GM12891 (cell line): ENCODE measurements around the gene CCDC57.
A peak's percentile ranks its signal among the peaks of the same experiment; 100 is the strongest.

ENCODE experiments used
- DNase-seq: peaks from one replicate; pipeline ENCODE4 v3.0.0; 2011; ENCODE audit warnings: low spot score; ENCODE audit not compliant: insufficient read length
- FAIRE-seq: peaks from 2 replicates; lab custom pipeline; 2011; peaks lifted over from hg19 to GRCh38; lab: Jason Lieb, UNC
- PAX5 ChIP-seq: IDR thresholded peaks from 2 replicates; pipeline ENCODE4 v1.6.1; 2011; ENCODE audit warnings: low read length, moderate library complexity, mild to moderate bottlenecking; ENCODE audit not compliant: insufficient read depth, severe bottlenecking
- POLR2A ChIP-seq: IDR thresholded peaks from 2 replicates; pipeline ENCODE4 v1.6.1; 2011; ENCODE audit warnings: low read depth, low read length, control low read depth
- POLR2AphosphoS5 ChIP-seq: IDR thresholded peaks from 2 replicates; pipeline ENCODE4 v1.6.1; 2011; ENCODE audit warnings: low read depth, low read length, control low read depth
- POU2F2 ChIP-seq: IDR thresholded peaks from 2 replicates; pipeline ENCODE4 v1.6.1; 2011; ENCODE audit warnings: low read depth, mild to moderate bottlenecking, control low read depth, low read length, moderate library complexity
- SPI1 ChIP-seq: IDR thresholded peaks from 2 replicates; pipeline ENCODE4 v1.6.1; 2011; ENCODE audit warnings: low read depth, low read length, control low read depth
- TAF1 ChIP-seq: IDR thresholded peaks from 2 replicates; pipeline ENCODE4 v1.6.1; 2011; ENCODE audit warnings: low read depth, low read length, control low read depth

Gene CCDC57

DNA sequence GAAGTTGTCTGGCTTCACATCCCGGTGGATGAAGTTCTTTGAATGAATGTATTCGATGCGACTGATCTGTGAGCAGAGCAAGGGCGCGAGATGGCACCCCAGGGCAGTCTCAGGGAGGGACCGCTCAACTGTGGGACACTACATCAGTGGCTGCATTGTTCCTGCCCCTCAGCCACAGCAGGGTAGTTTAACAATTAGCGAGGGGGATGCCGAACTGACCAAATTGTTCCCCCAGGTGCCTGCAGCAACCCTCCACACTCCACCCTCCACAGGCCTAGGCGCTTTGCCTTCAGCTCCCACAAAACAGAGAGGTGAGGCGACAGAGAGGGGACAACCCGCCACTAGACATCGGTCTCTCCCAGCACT, 40.5 kb upstream of the CCDC57 start:
- TF ChIP-seq POU2F2 (no peak), TAF1 (no peak), POLR2A (no peak), PAX5 (no peak), SPI1 (no peak), POLR2AphosphoS5 (no peak)
- FAIRE-seq (no peak), DNase-seq (no peak)

DNA sequence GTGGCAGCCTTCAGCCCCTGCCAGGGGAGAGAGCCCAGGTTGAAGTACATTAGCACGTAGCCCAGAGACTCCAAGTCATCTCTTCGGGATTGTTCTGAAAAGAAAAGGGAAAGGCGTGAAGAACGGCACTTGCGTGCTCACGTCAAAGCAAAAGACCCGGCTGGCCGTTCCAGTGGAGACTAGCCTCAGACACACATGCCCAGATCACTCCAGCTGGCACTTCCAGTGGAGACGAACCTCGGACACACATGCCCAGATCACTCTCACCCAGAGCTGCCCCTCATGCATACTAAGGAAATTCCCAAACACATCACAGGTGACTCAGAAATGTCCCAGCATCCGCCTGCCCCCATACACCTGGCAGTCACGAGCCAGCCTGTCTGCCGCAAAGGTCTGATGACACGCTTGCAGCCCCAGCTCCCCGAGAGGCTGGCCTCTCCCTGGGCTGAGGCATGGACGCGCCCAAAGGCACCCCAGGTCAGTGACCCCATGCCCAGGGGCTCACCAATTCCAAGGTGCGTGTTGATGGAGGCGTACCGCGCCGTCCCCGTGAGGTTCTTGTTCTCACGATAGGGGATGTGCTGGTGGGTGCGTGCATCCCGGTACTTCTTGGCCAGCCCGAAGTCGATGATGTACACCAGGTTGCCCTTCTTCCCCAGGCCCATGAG, 40.0 kb upstream of the CCDC57 start:
- FAIRE-seq (no peak), DNase-seq (no peak)
- TF ChIP-seq TAF1 (no peak), POLR2AphosphoS5 (peak; percentile 73), POU2F2 (peak; percentile 40; the same call in 1 of the 2 replicates), POLR2A (peak; percentile 51; the same call in 1 of the 2 replicates), PAX5 (no peak)

DNA sequence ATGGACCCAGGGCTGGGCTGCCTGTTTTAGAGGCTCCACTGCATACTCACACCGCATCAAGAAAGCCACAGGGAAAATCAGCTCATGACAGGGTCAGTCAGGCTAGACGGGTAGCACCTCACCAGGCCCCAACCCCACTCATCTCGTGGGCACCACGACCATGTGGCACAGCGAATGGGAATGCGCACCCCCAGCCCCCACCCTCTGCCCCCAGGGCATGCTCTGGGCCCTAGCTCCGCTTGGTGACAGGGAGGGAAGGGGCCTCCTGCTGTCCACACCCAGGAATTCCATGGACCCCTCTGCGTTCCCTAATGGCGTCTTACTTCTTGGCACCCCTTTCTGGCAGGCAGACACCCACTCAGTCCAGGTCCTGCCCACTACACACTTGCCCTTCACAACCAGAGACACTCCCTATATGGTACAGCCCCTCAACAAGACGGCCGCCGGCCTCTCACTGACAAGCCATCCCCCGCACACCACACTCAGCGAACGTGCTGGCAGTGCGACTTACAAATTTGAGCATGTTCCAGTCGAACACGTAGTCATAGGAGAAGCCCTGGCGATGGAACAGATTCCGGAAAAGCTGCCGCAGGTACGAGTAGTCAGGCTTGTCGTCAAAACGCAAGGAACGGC, 38.3 kb upstream of the CCDC57 start:
- DNase-seq (no peak), FAIRE-seq (no peak)

DNA sequence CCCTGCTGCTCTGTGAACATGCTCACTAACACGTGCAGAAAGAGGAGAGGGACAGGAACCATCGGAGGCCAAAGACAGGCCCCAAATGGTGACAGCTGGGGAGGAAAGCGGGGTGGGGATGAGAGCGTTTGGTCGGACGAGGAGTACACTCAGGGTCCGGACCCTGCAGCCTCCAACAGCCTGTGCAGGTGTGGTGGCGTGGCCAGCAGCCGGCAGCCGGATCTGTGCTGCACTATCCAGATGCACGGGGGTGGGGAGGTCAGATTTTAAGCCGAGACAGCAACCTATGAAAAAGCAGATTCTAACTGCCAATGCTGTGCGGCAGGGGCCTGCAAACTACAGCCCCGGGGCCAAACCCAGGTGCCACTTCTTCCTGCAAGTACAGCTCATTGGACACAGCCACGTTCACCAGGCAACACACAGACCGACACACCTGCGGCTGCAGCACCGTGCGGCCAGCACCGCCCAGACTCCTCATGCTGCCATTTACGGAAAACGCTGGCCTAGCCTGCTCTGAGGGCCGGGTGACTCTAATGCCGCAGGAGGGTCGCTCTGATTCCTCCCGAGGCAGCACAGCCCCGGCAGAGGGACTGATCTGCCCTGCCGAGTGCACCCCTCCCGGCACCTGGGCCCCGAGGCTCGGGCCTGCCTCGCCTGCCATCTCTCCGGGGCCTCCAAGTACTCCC, 37.4 kb upstream of the CCDC57 start:
- TF ChIP-seq PAX5 (no peak), TAF1 (no peak), POU2F2 (no peak), POLR2A (peak; percentile 59), SPI1 (no peak), POLR2AphosphoS5 (peak; percentile 55)
- DNase-seq (no peak), FAIRE-seq (no peak)

More for the DNA sequence above, 38.3 kb upstream of the CCDC57 start:
- TF ChIP-seq POLR2A (peak; percentile 72), POLR2AphosphoS5 (peak; percentile 70), POU2F2 (peak; percentile 67; the same call in 1 of the 2 replicates), PAX5 (no peak)

DNA sequence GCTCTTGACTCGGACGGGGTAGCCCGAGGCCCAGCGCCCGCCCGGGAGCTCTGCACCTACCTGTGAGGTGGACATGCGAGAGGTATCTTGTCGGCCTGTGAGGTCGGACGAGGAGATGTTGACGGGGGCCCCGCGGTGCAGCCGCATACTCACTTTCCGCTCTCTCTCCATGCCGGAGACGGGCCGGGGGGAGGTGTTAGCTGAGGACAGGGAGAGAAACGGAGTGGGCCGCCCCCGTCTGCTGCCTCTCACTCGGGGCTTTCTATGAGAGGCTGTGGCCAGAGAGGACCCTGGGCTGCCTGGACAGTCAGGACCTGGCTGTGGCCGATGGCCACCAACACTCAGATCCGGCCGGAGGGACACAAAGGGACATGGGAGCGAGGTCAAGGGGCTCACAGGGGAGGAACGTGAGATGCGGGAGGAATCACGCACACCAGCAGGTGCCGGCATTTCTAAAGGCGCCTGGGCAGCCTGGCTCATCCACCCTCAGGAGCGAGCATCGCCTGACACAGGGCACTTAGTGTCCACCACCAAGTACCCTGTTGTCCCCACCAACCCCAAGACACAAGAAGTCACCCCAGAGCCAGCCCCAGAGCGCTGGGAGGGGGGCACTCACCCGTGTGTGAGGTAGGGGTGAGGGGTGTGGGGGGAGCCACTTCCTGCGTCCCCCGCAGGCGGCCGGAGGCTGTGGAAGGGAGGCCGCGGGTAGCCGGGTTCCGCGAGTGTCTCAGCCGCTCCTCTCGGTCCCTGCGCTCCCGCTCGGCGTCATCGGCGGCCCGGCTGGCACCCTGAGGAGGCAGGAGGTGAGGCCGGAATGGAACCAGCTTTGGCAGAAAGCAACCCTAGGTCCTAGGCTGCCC, 36.4 kb upstream of the CCDC57 start:
- TF ChIP-seq SPI1 (no peak), POLR2A (peak; percentile 38; the same call in 1 of the 2 replicates), POLR2AphosphoS5 (peak; percentile 58)
- FAIRE-seq (no peak), DNase-seq (no peak)

DNA sequence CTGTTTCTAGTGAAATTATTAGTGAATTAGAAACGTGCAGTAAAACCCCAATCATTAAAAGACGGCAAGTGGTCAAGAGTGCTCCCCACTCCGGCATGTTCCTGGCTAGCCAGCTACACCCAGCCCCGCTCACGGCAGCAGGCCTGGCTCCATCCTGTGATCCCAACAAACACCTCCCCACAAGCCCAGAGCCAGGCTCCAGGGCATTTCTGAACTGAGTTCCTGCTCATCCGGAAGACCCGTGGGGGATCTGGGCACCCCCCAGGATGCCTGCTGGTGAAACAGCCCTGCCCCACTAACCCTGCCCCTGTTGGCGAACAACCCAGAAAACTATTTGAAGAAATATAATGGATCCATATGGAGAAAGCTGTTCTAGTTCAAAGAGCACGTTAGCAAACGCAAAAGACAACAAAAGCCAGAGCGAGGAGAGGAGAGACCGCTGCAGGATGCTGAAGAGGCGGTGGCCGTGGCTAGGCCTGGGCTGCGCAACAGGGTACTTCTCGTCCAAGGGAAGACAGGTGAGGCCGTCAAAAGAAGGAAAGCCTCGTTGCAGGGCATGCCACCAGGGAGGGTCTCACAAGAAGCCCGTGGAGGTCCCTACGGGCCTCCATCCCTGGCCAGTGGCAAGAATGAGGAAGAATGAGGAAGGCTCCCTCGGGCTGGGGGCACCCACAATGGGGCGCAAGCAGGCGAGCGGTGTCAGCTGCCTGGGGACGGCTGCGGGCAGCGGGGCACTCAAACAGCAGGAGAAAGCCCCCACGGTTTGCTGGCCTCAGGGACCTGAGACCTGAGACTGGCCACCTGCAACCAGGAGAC, 35.4 kb upstream of the CCDC57 start:
- FAIRE-seq = no peak
- no peak for DNase-seq
- TF ChIP-seq POLR2A = no peak; the same call in 1 of the 2 replicates
- TF ChIP-seq PAX5 = no peak
- peak; percentile 22; the same call in 1 of the 2 replicates for TF ChIP-seq POLR2AphosphoS5
- TF ChIP-seq SPI1 = no peak
- no peak for TF ChIP-seq POU2F2
- no peak for TF ChIP-seq TAF1

DNA sequence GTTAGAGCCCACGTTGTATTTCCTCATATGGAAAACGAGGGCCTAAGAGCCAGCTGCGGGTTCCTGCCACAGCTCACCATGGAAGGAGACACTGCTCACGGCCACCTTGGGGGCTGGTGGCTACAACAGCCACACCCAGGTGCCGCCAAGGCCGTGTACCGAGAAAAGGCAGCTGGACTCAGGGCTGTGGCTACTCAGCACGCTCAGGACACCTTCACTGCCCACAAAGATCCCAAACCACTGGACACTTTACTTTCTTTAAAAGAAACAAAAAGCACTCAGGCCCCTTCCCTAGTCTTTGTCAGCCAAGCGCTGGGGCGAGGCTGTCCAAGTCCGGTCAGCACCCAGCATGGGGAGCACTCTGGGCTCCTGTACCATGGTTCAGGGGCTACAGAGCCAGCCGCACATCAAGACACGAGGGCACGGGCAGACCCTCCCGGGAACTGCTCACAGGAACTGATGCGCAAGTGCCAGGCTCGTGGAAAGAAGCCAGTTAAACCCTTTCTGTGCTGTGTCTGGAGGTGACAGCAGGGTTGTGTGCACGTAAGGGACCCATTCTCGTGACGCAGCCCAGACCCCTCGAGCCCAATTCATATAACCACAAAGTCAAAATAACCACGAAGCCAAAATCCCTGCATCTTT, 34.7 kb upstream of the CCDC57 start:
- no peak for FAIRE-seq
- DNase-seq = no peak
- TF ChIP-seq PAX5 (no peak), POU2F2 (0 out of 2 replicates have a peak, but pooled peaks have one; percentile 46), TAF1 (no peak), POLR2A (peak; percentile 42), POLR2AphosphoS5 (peak; percentile 59)
